T-helper 1 cell treated with Interleukin-12 subunit alpha and Interleukin-12 subunit beta and Interleukin-4 antibody, amounts not matched to agents 30 μg/mL and 1 μg/mL, for 36 hours (primary cell): ENCODE data around the gene ZHX3.

Experiments
- H3K27ac Mint-ChIP-seq: one replicate; pipeline ENCODE4 v1.8.0; 2021; ENCODE audit warnings: mild to moderate bottlenecking, mixed read lengths
- H3K27me3 Mint-ChIP-seq: one replicate; pipeline ENCODE4 v1.8.0; 2021; ENCODE audit warnings: low read depth, mixed read lengths
- H3K36me3 Mint-ChIP-seq: one replicate; pipeline ENCODE4 v1.8.0; 2021; ENCODE audit warnings: low read depth, mixed read lengths
- H3K4me1 Mint-ChIP-seq: one replicate; pipeline ENCODE4 v1.8.0; 2021; ENCODE audit warnings: low read depth, mixed read lengths
- H3K4me3 Mint-ChIP-seq: one replicate; pipeline ENCODE4 v1.8.0; 2021; ENCODE audit warnings: mild to moderate bottlenecking, moderate library complexity, mixed read lengths
- H3K9me3 Mint-ChIP-seq: one replicate; pipeline ENCODE4 v1.8.0; 2021; ENCODE audit warnings: mixed read lengths

The ZHX3 gene

GRCh38 chr20:41163821-41164220 lies 153.7 kb downstream of the ZHX3 start:
- H3K27me3 Mint-ChIP-seq: no peaks in the 10 kb centered on the region
- H3K36me3 Mint-ChIP-seq: peaks cover 74% of the 10 kb centered on the region
- H3K9me3 Mint-ChIP-seq: no peaks in the 10 kb centered on the region
- no peak overlapping the region for H3K4me3 Mint-ChIP-seq
- peaks cover 50% of the 10 kb centered on the region for H3K4me1 Mint-ChIP-seq
- H3K27ac Mint-ChIP-seq: no peak overlapping the region

DNA sequence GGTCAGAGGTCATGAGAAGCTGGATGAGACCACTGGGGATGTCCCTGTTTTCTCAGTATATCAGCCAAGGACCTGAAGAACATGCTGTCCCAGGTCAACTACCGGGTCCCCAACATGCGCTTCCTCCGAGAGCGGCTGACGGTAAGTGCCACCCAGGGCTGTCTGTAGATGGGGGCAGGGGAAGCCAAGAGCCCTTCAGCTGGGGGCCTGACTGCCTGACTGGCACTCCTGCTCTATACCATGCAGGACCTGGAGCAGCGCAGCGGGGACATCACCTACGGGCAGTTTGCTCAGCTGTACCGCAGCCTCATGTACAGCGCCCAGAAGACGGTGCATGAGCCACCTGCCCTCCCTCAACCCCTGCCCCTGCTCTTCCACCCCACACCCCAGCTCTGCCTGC lies 155.1 kb downstream of the ZHX3 start:
- Mint-ChIP-seq H3K27me3 (no peaks in the 10 kb centered on the region), H3K27ac (peak overlapping the region; percentile 65), H3K36me3 (peaks cover 74% of the 10 kb centered on the region), H3K4me3 (no peak overlapping the region), H3K4me1 (peaks cover 62% of the 10 kb centered on the region), H3K9me3 (no peaks in the 10 kb centered on the region)

DNA sequence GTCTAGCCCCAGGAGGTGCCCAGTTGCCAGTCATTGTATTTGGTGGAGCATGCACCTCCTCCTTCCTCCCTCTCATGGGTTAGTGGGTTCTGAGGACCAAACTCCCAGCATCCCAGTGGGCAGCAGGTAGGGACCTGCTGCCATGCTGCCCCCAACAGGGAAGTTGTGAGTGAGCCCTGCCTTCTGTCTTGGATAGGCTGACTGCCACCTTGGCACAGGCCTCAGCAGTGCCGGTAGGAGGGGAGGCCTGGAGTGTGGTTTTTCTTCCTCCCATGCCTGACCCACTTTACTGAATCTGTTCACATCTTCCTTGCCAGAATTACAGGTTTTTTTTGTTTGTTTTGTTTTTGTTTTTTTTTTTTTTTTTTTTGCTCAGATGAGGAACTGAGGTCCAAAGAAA lies 155.6 kb downstream of the ZHX3 start:
- peaks cover 62% of the 10 kb centered on the region for H3K4me1 Mint-ChIP-seq
- H3K27me3 Mint-ChIP-seq: no peaks in the 10 kb centered on the region
- peak overlapping the region; percentile 18 for H3K4me3 Mint-ChIP-seq
- H3K36me3 Mint-ChIP-seq: peaks cover 69% of the 10 kb centered on the region
- peak overlapping the region; percentile 65 for H3K27ac Mint-ChIP-seq
- no peaks in the 10 kb centered on the region for H3K9me3 Mint-ChIP-seq

DNA sequence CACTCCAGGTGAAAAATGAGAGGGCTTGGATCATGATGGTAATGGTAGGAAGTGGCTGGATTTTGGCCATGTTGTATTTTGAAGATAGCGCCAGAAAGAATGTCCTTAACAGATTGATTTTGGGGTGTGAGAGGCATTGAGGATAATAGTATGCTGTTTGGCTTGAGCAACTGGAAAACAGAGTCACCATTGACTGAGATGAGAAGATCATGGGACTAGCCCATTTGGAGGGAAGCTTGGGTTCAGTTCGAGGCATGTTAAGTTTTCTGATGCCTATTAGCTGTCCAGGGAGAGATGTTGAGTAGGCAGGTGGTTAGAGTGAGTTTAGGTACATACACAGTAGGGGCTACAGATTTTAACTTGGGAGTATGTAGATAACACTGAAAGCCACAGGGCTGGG lies 156.8 kb downstream of the ZHX3 start:
- Mint-ChIP-seq H3K27ac (peak overlapping the region; percentile 75), H3K4me1 (peaks cover 65% of the 10 kb centered on the region), H3K9me3 (no peaks in the 10 kb centered on the region), H3K4me3 (peak overlapping the region; percentile 92), H3K27me3 (no peaks in the 10 kb centered on the region), H3K36me3 (peaks cover 65% of the 10 kb centered on the region)

DNA sequence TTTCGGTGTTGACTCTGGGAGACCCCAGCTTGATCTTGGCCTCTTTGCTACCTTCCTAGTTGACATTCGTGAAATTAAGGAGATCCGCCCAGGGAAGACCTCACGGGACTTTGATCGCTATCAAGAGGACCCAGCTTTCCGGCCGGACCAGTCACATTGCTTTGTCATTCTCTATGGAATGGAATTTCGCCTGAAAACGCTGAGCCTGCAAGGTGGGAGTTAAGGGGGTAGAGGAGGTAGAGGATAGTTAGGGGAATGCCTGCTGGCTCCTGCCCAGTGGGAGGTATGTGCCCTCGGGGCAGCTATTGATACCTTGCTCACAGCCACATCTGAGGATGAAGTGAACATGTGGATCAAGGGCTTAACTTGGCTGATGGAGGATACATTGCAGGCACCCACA lies 158.0 kb downstream of the ZHX3 start:
- H3K4me1 Mint-ChIP-seq: peaks cover 75% of the 10 kb centered on the region
- peak overlapping the region; percentile 100 for H3K27ac Mint-ChIP-seq
- peaks cover 55% of the 10 kb centered on the region for H3K36me3 Mint-ChIP-seq
- no peaks in the 10 kb centered on the region for H3K27me3 Mint-ChIP-seq
- H3K4me3 Mint-ChIP-seq: peak overlapping the region; percentile 92
- no peaks in the 10 kb centered on the region for H3K9me3 Mint-ChIP-seq

- H3K36me3 Mint-ChIP-seq: peaks cover 49% of the 10 kb centered on the region
- H3K9me3 Mint-ChIP-seq: no peaks in the 10 kb centered on the region
- H3K27me3 Mint-ChIP-seq: no peaks in the 10 kb centered on the region
- H3K4me3 Mint-ChIP-seq: peak overlapping the region; percentile 92
- H3K4me1 Mint-ChIP-seq: peaks cover 80% of the 10 kb centered on the region
- H3K27ac Mint-ChIP-seq: peak overlapping the region; percentile 100
These were observed 159.4 kb downstream of the ZHX3 start for GRCh38 chr20:41158082-41158625.

GRCh38 chr20:41155261-41155660 lies 162.3 kb downstream of the ZHX3 start:
- H3K27ac Mint-ChIP-seq: peak overlapping the region; percentile 100
- H3K4me1 Mint-ChIP-seq: peaks cover 89% of the 10 kb centered on the region
- peaks cover 45% of the 10 kb centered on the region for H3K36me3 Mint-ChIP-seq
- H3K9me3 Mint-ChIP-seq: no peaks in the 10 kb centered on the region
- no peaks in the 10 kb centered on the region for H3K27me3 Mint-ChIP-seq
- no peak overlapping the region for H3K4me3 Mint-ChIP-seq

DNA sequence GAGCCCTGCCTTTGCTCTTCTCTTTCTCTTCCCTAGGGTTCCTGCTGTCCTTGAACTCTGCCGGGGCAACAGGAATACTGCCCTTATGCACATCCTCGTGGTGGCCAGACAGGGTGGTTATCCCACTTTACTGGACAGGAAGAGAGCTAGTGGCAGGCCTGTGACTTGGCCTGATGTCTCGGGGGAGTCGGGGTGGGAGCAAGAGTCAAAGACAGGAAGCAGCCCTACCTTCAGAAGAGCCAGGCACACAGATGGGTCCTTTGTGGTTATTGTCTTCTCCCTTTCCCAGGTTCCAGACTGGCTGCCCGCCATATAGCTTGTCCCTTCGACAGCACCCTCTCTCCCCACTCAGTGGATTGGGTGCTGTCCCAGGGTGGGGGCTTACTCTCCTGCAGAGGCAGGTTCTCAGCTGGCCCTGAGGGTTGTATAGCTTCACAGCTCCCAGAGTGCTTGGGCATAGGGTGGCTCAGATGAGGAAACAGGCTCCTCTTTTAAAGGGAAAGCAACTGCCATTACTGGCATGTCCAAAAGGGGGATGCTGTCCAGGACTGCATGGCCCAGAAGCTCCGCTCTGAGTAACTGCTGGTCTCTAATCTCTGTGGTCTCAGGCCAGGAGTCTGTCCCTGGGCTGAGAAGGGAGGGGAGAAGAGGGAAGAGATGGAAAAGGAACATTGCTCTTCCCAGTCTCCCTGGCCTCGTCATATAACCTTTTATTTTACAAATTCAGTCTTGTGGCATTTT lies 162.9 kb downstream of the ZHX3 start:
- Mint-ChIP-seq H3K27ac (peak overlapping the region; percentile 89), H3K4me3 (peak overlapping the region; percentile 66), H3K9me3 (no peaks in the 10 kb centered on the region), H3K27me3 (no peaks in the 10 kb centered on the region), H3K4me1 (peaks cover 87% of the 10 kb centered on the region), H3K36me3 (peaks cover 40% of the 10 kb centered on the region)

GRCh38 chr20:41152108-41152757 lies 165.3 kb downstream of the ZHX3 start:
- H3K9me3 Mint-ChIP-seq: no peaks in the 10 kb centered on the region
- H3K4me3 Mint-ChIP-seq: peak overlapping the region; percentile 64
- no peaks in the 10 kb centered on the region for H3K27me3 Mint-ChIP-seq
- peaks cover 38% of the 10 kb centered on the region for H3K36me3 Mint-ChIP-seq
- H3K4me1 Mint-ChIP-seq: peaks cover 83% of the 10 kb centered on the region
- peak overlapping the region; percentile 79 for H3K27ac Mint-ChIP-seq

DNA sequence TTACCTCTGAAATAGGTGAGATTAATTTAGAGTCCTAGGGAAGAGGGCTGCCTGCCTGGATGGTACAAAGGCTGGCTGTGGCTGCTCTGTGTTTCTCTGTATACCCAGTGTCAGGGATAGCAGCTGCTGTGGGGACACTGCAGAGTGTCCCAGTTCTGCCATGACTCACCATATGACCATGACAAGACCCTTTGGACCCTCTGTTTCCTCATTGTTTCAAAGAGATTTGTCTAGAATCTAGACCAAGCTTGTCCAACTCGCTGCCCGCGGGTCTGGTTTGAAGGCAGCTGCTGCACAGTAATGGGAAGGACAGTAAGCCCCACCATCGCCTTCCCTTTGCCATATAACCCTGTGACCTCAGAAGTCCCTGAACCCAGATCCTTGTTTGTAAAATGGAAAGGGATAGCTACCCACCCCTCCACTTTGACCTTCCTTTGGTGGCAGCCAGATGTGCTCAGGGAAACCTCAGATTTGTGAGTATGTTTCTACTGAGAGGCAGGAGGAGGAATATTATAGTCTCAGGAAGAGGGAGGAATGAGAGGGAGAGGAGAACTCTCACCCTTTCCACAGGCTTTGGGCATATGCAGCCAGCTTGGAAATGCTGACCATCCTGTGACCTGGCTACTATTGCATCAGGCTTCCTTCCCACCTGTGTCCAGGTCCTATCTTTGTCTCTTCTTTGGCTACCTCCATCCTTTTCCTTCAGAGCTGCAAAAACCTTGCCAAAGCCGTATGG lies 166.2 kb downstream of the ZHX3 start:
- H3K27ac Mint-ChIP-seq: peak overlapping the region; percentile 95
- H3K9me3 Mint-ChIP-seq: no peaks in the 10 kb centered on the region
- peaks cover 42% of the 10 kb centered on the region for H3K36me3 Mint-ChIP-seq
- H3K4me3 Mint-ChIP-seq: peak overlapping the region; percentile 78
- H3K27me3 Mint-ChIP-seq: no peaks in the 10 kb centered on the region
- peaks cover 82% of the 10 kb centered on the region for H3K4me1 Mint-ChIP-seq

- peaks cover 42% of the 10 kb centered on the region for H3K36me3 Mint-ChIP-seq
- H3K27ac Mint-ChIP-seq: peak overlapping the region; percentile 95
- H3K4me3 Mint-ChIP-seq: peak overlapping the region; percentile 78
- peaks cover 84% of the 10 kb centered on the region for H3K4me1 Mint-ChIP-seq
- no peaks in the 10 kb centered on the region for H3K27me3 Mint-ChIP-seq
- H3K9me3 Mint-ChIP-seq: no peaks in the 10 kb centered on the region
These were observed 166.9 kb downstream of the ZHX3 start for GRCh38 chr20:41150664-41151063.

DNA sequence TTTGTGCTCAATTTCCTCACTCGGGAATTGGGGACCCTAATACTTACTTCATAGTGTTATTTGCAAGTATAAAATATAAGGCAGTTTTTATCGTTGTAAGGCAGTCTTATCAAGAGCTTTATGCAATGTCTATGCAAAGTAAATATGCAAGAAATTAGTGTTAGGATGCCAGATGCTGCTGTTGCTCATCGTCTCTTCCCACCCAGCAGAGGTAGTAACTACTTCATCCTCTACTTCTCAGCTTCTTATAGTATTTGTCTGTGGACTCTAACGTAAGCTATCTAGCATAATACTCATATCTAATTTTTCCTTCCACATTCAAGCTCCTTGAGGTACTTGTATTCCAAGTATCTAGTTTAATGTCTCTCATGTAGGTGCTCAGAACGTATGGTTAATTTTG lies 168.6 kb downstream of the ZHX3 start:
- Mint-ChIP-seq H3K27me3 (no peaks in the 10 kb centered on the region), H3K27ac (peak overlapping the region; percentile 42), H3K4me3 (peak overlapping the region; percentile 53), H3K4me1 (peaks cover 84% of the 10 kb centered on the region), H3K36me3 (peaks cover 49% of the 10 kb centered on the region), H3K9me3 (no peaks in the 10 kb centered on the region)

GRCh38 chr20:41147767-41148191 lies 169.8 kb downstream of the ZHX3 start:
- H3K9me3 Mint-ChIP-seq: no peaks in the 10 kb centered on the region
- peaks cover 89% of the 10 kb centered on the region for H3K4me1 Mint-ChIP-seq
- H3K27ac Mint-ChIP-seq: peak overlapping the region; percentile 75
- peak overlapping the region; percentile 30 for H3K4me3 Mint-ChIP-seq
- no peaks in the 10 kb centered on the region for H3K27me3 Mint-ChIP-seq
- peaks cover 50% of the 10 kb centered on the region for H3K36me3 Mint-ChIP-seq

DNA sequence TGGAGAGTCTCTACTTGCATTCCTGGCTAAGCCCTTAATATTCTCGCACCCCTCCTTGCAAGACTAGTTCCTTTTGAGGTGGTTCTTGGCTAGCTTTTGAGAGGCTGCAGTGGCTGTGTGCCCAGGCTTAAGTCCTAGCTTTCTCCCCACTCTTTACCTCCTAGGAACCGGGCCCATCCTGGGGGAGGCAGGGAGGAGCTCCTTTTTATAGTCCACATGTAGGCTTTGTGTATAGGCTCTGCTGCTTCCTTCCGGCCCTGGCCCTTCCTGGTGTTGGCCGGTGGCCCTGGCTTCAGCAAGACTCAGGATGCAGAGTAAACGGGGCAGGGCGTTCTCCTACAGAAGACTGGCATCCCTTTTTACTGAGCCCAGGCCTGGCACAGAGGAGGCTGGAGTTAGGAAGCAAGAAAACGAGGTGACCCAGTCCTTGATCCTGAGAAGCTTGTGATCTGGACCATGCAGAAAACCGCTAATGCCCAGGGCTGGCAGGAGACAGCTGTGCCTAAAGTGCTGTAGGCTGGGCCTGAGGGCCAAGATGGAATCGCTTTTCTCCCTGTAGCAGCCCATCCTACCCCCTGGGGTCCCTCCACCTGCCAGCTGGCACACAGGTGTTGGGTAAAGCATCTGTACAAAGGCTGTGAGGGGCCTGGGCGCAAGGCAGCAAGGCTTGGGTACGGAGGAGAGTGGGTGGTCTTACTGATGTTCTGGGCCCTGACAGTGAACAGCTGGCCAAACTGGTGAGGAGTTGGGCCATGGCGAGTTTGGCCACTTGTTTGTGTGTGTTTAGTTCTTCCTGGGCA lies 171.5 kb downstream of the ZHX3 start:
- Mint-ChIP-seq H3K4me3 (peak overlapping the region; percentile 35), H3K27me3 (no peaks in the 10 kb centered on the region), H3K4me1 (peaks cover 90% of the 10 kb centered on the region), H3K9me3 (no peaks in the 10 kb centered on the region), H3K36me3 (peaks cover 42% of the 10 kb centered on the region), H3K27ac (peak overlapping the region; percentile 71)
